Neural progenitor cell (in vitro differentiated cells): ENCODE data around the gene SLC25A45. TPM values are rescaled to one million over a fixed set of nuclear protein-coding genes. Genes with fewer than 3 reads are reported as not detected.

Experiments used
- DNase-seq: peaks from one replicate; pipeline ENCODE4 v3.0.0-alpha.2; 2016; ENCODE audit warnings: low spot score
- H2AFZ ChIP-seq: fragments of 200-600 bp; sonication (generic); replicated peaks from 2 replicates; pipeline ENCODE4 v1.6.1; 2016; ENCODE audit warnings: antibody characterized with exemption
- H3F3A ChIP-seq: fragments of 200-600 bp; sonication (generic); 2 replicates; pipeline ENCODE4 v1.6.1; 2016; ENCODE audit warnings: antibody characterized with exemption, low read depth
- H3K27ac ChIP-seq: fragments of 200-600 bp; sonication (generic); 2 replicates; pipeline ENCODE4 v1.5.1; 2016; ENCODE audit warnings: mild to moderate bottlenecking
- H3K27me3 ChIP-seq: fragments of 200-600 bp; sonication (generic); 2 replicates; pipeline ENCODE4 v1.6.1; 2016; ENCODE audit warnings: mild to moderate bottlenecking, moderate library complexity
- H3K36me3 ChIP-seq: fragments of 200-600 bp; sonication (generic); 2 replicates; pipeline ENCODE4 v1.5.1; 2016
- H3K4me1 ChIP-seq: fragments of 200-600 bp; sonication (generic); 2 replicates; pipeline ENCODE4 v1.6.1; 2016; ENCODE audit warnings: mixed run types
- H3K4me2 ChIP-seq: fragments of 200-600 bp; sonication (generic); 2 replicates; pipeline ENCODE4 v1.6.1; 2016
- H3K4me3 ChIP-seq: fragments of 200-600 bp; sonication (generic); 2 replicates; pipeline ENCODE4 v1.5.1; 2016
- H3K79me2 ChIP-seq: fragments of 200-600 bp; sonication (generic); 2 replicates; pipeline ENCODE4 v1.6.1; 2016; ENCODE audit warnings: low read depth
- H3K9ac ChIP-seq: fragments of 200-600 bp; sonication (generic); 2 replicates; pipeline ENCODE4 v1.6.1; 2016
- H3K9me3 ChIP-seq: fragments of 200-600 bp; sonication (generic); 2 replicates; pipeline ENCODE4 v1.5.1; 2016; ENCODE audit warnings: low read depth
- H4K20me1 ChIP-seq: fragments of 200-600 bp; sonication (generic); 2 replicates; pipeline ENCODE4 v1.6.1; 2016; ENCODE audit warnings: low read depth
- H3K27ac Mint-ChIP-seq: 3 replicates; pipeline ENCODE4 v1.8.0; 2021; ENCODE audit warnings: mixed read lengths
- H3K27me3 Mint-ChIP-seq: 2 replicates; pipeline ENCODE4 v1.8.0; 2022; ENCODE audit warnings: low read depth, mild to moderate bottlenecking, inconsistent platforms, moderate library complexity, mixed read lengths; ENCODE audit not compliant: insufficient read depth
- H3K36me3 Mint-ChIP-seq: 3 replicates; pipeline ENCODE4 v1.8.0; 2021; ENCODE audit warnings: mixed read lengths
- H3K4me1 Mint-ChIP-seq: 3 replicates; pipeline ENCODE4 v1.8.0; 2021; ENCODE audit warnings: mixed read lengths
- H3K4me3 Mint-ChIP-seq: 3 replicates; pipeline ENCODE4 v1.8.0; 2021; ENCODE audit warnings: mild to moderate bottlenecking, moderate library complexity, mixed read lengths
- H3K9me3 Mint-ChIP-seq: 3 replicates; pipeline ENCODE4 v1.8.0; 2020; ENCODE audit warnings: mixed read lengths
- CTCF ChIP-seq: fragments of 200-600 bp; sonication (generic); IDR thresholded peaks from 2 replicates; pipeline ENCODE4 v1.5.1; 2017; ENCODE audit warnings: antibody characterized with exemption, mild to moderate bottlenecking
- EZH2 ChIP-seq: fragments of 200-600 bp; sonication (generic); IDR thresholded peaks from 2 replicates; pipeline ENCODE4 v1.6.1; 2017; ENCODE audit warnings: antibody characterized with exemption, mild to moderate bottlenecking, moderate library complexity
- EZH2phosphoT487 ChIP-seq: fragments of 200-600 bp; sonication (generic); IDR thresholded peaks from 2 replicates; pipeline ENCODE4 v1.6.1; 2017; ENCODE audit warnings: antibody characterized with exemption
- total RNA-seq: library from RNA; depleted of rRNA; stranded (reverse); fragments of >200 nt; gene quantifications from 2 replicates; pipeline ENCODE4 v1.2.3, GENCODE V29; 2015; ENCODE audit warnings: low replicate concordance

Gene SLC25A45
- total RNA-seq, 1 donor from 2014 or later: 0.47 TPM

GRCh38 chr11:65355776-65356393 lies 26.6 kb downstream of the SLC25A45 start:
- peak overlapping the region; percentile 88 for H3K4me3 Mint-ChIP-seq
- Histone ChIP-seq H3K36me3 (no peaks in the 10 kb centered on the region), H4K20me1 (peaks cover 30% of the 10 kb centered on the region), H3K9ac (no peak overlapping the region), H3K9me3 (no peaks in the 10 kb centered on the region), H3K4me3 (peak overlapping the region; percentile 70), H3K4me1 (peaks cover 23% of the 10 kb centered on the region), H3F3A (peaks cover 41% of the 10 kb centered on the region), H3K27ac (no peak overlapping the region), H3K79me2 (no peaks in the 10 kb centered on the region), H3K27me3 (peaks cover 26% of the 10 kb centered on the region), H3K4me2 (peak overlapping the region; percentile 96), H2AFZ (peak overlapping the region; percentile 82)
- TF ChIP-seq EZH2phosphoT487 (no peak), EZH2 (peak; percentile 33)
- peaks cover 12% of the 10 kb centered on the region for H3K27me3 Mint-ChIP-seq
- H3K9me3 Mint-ChIP-seq: no peaks in the 10 kb centered on the region
- DNase-seq: peak; percentile 56
- peaks cover 8% of the 10 kb centered on the region for H3K36me3 Mint-ChIP-seq
- H3K27ac Mint-ChIP-seq: no peak overlapping the region
- peaks cover 25% of the 10 kb centered on the region for H3K4me1 Mint-ChIP-seq

- peaks cover 26% of the 10 kb centered on the region for H3K27me3 ChIP-seq
- no peaks in the 10 kb centered on the region for H3K79me2 ChIP-seq
- peaks cover 8% of the 10 kb centered on the region for H3K36me3 Mint-ChIP-seq
- DNase-seq: peak; percentile 73
- H2AFZ ChIP-seq: peak overlapping the region; percentile 82
- H3K4me3 ChIP-seq: peak overlapping the region; percentile 70
- peak overlapping the region; percentile 96 for H3K4me2 ChIP-seq
- peaks cover 12% of the 10 kb centered on the region for H3K27me3 Mint-ChIP-seq
- H3K27ac ChIP-seq: no peak overlapping the region
- H3K36me3 ChIP-seq: no peaks in the 10 kb centered on the region
- peaks cover 46% of the 10 kb centered on the region for H3F3A ChIP-seq
- peak overlapping the region; percentile 88 for H3K4me3 Mint-ChIP-seq
- no peaks in the 10 kb centered on the region for H3K9me3 ChIP-seq
- H3K9ac ChIP-seq: no peak overlapping the region
- TF ChIP-seq EZH2: no peak
- H3K9me3 Mint-ChIP-seq: no peaks in the 10 kb centered on the region
- H4K20me1 ChIP-seq: peaks cover 30% of the 10 kb centered on the region
- peaks cover 25% of the 10 kb centered on the region for H3K4me1 Mint-ChIP-seq
- no peak overlapping the region for H3K27ac Mint-ChIP-seq
- peaks cover 23% of the 10 kb centered on the region for H3K4me1 ChIP-seq
Observed at GRCh38 chr11:65355013-65355775, 27.3 kb downstream of the SLC25A45 start.

- Histone ChIP-seq H4K20me1 (peaks cover 30% of the 10 kb centered on the region), H3K4me2 (peak within 1 kb of the TSS; percentile 96), H3K36me3 (no peaks in the 10 kb centered on the region), H2AFZ (peak within 1 kb of the TSS; percentile 82), H3K79me2 (no peaks in the 10 kb centered on the region), H3K4me3 (peak within 1 kb of the TSS; percentile 70), H3K27ac (no peak within 1 kb of the TSS), H3K27me3 (peaks cover 26% of the 10 kb centered on the region), H3K9ac (no peak within 1 kb of the TSS), H3K9me3 (no peaks in the 10 kb centered on the region), H3K4me1 (peaks cover 15% of the 10 kb centered on the region), H3F3A (peaks cover 46% of the 10 kb centered on the region)
- TF ChIP-seq EZH2 (no peak), EZH2phosphoT487 (no peak), CTCF (no peak)
- peaks cover 11% of the 10 kb centered on the region for H3K36me3 Mint-ChIP-seq
- H3K4me3 Mint-ChIP-seq: peak within 1 kb of the TSS; percentile 88
- H3K9me3 Mint-ChIP-seq: no peaks in the 10 kb centered on the region
- H3K27me3 Mint-ChIP-seq: peaks cover 12% of the 10 kb centered on the region
- no peak within 1 kb of the TSS for H3K27ac Mint-ChIP-seq
- peaks cover 25% of the 10 kb centered on the region for H3K4me1 Mint-ChIP-seq
- peak; percentile 99 for DNase-seq
Observed at GRCh38 chr11:65354265-65355012, 28.0 kb downstream of the SLC25A45 start, which contains the start of gene TIGD3. TIGD3 (plus strand) TSS chr11:65354751; CDS start chr11:65355809, 1,058 bp downstream.

GRCh38 chr11:65353900-65354264 lies 28.6 kb downstream of the SLC25A45 start:
- Histone ChIP-seq H4K20me1 (peaks cover 30% of the 10 kb centered on the region), H2AFZ (no peak overlapping the region), H3K27me3 (peaks cover 26% of the 10 kb centered on the region), H3K27ac (no peak overlapping the region), H3K4me1 (peaks cover 13% of the 10 kb centered on the region), H3K4me3 (peak overlapping the region; percentile 70), H3K9me3 (no peaks in the 10 kb centered on the region), H3F3A (peaks cover 46% of the 10 kb centered on the region), H3K36me3 (peaks cover 2% of the 10 kb centered on the region), H3K4me2 (peak overlapping the region; percentile 85), H3K79me2 (no peaks in the 10 kb centered on the region), H3K9ac (no peak overlapping the region)
- TF ChIP-seq CTCF (no peak), EZH2 (no peak), EZH2phosphoT487 (no peak)
- Mint-ChIP-seq H3K9me3 (no peaks in the 10 kb centered on the region), H3K27ac (no peak overlapping the region), H3K27me3 (peaks cover 12% of the 10 kb centered on the region), H3K4me1 (peaks cover 25% of the 10 kb centered on the region), H3K4me3 (peak overlapping the region; percentile 85), H3K36me3 (peaks cover 14% of the 10 kb centered on the region)
- no peak for DNase-seq
